Activated T-cell treated with anti-CD3 and anti-CD28 coated beads, Interleukin-2, amount 50 U/mL, for 24 hours (primary cell): ENCODE measurements around the gene NTRK3.
"Not testable (repeated sequence)": the region's sequence is repeated elsewhere in the genome, so short reads cannot be mapped to it uniquely, and the experiment has no call there.

Source experiments
- DNase-seq: peaks from one replicate; pipeline ENCODE4 v3.0.0-alpha.2; 2020
- H3K27ac Mint-ChIP-seq: 2 replicates; pipeline ENCODE4 v1.8.0; 2020; ENCODE audit warnings: mild to moderate bottlenecking, mixed read lengths
- H3K27me3 Mint-ChIP-seq: 2 replicates; pipeline ENCODE4 v1.8.0; 2020; ENCODE audit warnings: mixed read lengths
- H3K36me3 Mint-ChIP-seq: 2 replicates; pipeline ENCODE4 v1.8.0; 2020; ENCODE audit warnings: low read depth, mixed read lengths
- H3K4me1 Mint-ChIP-seq: 2 replicates; pipeline ENCODE4 v1.8.0; 2020; ENCODE audit warnings: low read depth, mixed read lengths
- H3K4me3 Mint-ChIP-seq: 2 replicates; pipeline ENCODE4 v1.8.0; 2020; ENCODE audit warnings: mild to moderate bottlenecking, moderate library complexity, mixed read lengths
- H3K9me3 Mint-ChIP-seq: 2 replicates; pipeline ENCODE4 v1.8.0; 2020; ENCODE audit warnings: mixed read lengths

NTRK3 gene

DNA sequence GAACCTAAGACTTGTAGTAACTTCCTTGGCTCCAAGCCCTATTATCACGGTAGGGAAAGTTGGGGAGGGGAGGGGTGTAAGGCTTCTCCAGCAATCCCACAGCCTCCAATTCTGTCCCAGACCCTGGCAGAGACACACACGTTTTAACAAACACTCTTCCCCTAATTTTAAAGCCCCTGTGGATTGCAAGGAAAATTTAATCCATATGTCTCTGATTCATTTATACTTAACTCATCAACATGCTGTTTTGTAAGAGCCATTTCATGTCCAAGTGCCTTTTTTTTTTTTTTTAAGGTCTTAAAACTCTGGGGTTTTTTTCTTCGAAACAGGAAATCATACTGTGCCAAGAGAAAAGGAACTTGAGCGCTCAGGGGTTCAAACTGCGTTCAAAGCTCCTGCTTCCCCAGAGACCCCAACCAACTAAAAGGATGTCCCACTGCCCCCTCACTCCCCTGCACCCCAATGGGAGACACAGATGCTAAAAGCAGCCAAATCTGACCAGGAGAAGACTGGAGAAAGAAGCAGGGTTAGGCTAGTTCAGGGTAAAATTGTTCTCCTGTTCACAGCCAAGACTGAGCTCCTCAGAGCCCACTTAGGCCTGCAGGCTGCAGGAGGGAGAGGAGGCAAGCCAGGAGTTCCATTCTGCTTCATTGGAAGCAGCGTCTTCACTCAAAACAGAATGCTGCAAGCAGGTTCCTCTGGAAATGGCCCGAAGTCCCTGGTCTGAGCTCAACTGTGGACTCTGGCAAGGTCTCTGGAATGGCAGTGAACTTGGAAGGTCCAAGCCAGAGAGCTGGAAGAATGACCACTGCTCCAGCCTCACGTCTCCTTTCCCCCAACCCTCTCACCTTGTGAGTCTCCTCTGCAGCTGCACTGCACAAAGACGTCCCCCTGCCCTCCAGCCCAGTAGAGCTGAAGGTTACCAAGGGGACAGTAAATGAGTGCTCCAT is 172.5 kb downstream of the NTRK3 start:
- H3K9me3 Mint-ChIP-seq, result no peaks in the 10 kb centered on the region
- H3K36me3 Mint-ChIP-seq, result no peaks in the 10 kb centered on the region
- DNase-seq, result no peak
- H3K4me3 Mint-ChIP-seq, result no peak overlapping the region
- peaks cover 2% of the 10 kb centered on the region for H3K27me3 Mint-ChIP-seq
- H3K27ac Mint-ChIP-seq, result no peak overlapping the region
- no peaks in the 10 kb centered on the region for H3K4me1 Mint-ChIP-seq

DNA sequence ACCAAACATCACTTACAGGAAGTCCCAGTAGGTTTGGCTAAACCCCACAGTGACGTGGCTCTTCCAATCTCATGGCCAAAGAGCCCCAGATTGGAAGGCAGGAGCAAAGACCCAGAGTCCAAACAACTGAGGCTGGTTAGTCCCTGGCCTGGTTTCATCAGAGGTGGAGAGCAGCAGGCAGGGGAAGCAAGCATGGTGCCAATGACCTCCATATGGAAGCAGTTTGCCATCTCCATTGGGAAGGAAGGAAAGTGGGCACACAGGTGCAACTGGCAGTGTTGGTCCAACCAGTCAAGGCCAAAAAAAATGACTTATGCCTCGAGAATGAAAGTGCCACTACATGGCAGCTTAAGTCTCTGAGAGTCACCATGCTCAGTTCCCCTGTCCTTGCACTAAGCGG is 175.9 kb downstream of the NTRK3 start:
- no peak overlapping the region for H3K4me3 Mint-ChIP-seq
- H3K36me3 Mint-ChIP-seq, result no peaks in the 10 kb centered on the region
- no peak overlapping the region for H3K27ac Mint-ChIP-seq
- H3K9me3 Mint-ChIP-seq, result no peaks in the 10 kb centered on the region
- no peak for DNase-seq
- no peaks in the 10 kb centered on the region for H3K4me1 Mint-ChIP-seq
- peaks cover 2% of the 10 kb centered on the region for H3K27me3 Mint-ChIP-seq

DNA sequence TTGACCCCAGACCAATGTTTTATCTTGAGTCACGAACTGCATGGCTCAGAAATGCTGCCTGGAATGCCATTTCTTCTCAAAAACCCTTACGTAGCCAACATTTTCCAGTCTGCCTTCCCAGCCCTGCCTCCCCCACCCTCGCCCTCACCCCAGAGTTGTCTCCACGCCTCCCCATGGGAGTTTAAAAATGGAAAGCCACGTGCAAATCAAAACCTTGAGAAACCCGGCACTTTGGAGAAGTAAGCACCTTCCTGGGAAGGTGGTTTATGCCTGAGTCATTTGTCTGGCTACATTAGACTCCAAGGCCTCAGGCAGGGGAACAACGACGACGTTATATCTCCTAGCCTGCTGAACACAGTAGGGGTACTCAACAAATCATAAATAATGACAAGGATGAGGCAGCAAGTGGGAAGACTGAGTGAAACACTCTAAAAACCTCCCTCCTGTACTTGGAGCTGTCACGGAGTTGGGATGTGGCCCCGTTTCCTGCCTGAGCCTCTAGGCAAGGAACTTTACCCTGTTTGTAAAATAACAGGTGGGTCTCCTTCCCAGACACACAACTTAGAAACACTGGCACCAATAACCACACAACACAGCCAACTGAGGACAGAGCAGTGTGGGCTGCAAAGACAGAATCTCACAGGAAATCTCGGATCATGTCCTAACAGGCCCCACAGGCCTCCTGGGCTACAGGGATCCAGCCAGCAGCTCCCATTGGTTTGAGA is 179.1 kb downstream of the NTRK3 start:
- Mint-ChIP-seq H3K36me3 (no peaks in the 10 kb centered on the region), H3K4me3 (no peak overlapping the region), H3K27me3 (no peaks in the 10 kb centered on the region), H3K27ac (no peak overlapping the region), H3K4me1 (no peaks in the 10 kb centered on the region), H3K9me3 (no peaks in the 10 kb centered on the region)
- no peak for DNase-seq

DNA sequence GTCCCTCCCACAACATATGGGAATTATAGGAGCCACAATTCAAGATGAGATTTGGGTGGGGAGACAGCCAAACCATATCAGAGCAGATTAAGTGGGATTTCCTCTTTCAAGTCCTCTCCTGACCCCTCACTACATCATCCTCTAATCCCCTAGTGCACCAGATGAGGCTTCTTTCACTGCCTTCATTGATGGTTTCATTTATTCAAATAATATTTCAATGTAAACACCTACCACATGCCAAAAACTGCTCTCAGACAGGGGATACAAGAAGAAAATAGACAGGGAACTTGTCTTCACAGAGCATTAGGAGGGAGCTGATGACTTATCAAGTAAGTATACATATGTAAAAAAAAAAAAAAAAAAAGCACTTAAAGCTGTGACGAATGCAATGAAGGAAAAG is 180.2 kb downstream of the NTRK3 start:
- Mint-ChIP-seq H3K4me3 (no peak overlapping the region), H3K9me3 (no peaks in the 10 kb centered on the region), H3K27ac (no peak overlapping the region), H3K4me1 (no peaks in the 10 kb centered on the region), H3K27me3 (no peaks in the 10 kb centered on the region), H3K36me3 (no peaks in the 10 kb centered on the region)
- no peak for DNase-seq

DNA sequence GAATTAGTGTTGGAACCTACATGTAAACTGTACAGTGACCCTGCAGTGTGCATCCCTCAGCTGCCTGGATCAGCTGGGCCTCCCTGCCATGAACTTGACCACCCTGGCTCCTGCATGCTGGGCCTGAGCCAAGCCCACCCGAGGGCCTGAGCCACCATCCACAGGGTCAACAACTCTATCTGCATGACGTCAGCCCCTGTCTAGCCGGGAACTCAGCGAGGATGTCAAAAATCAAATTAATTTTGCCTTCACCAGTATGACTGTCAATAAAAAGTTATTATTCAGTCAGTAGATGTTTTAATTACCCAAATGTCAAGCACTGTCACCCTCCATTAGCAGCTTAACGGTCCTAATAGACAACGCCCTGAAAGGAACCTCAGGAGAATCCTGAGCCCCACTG is 181.4 kb downstream of the NTRK3 start:
- no peaks in the 10 kb centered on the region for H3K9me3 Mint-ChIP-seq
- DNase-seq, result no peak
- H3K27me3 Mint-ChIP-seq, result no peaks in the 10 kb centered on the region
- no peaks in the 10 kb centered on the region for H3K36me3 Mint-ChIP-seq
- H3K4me1 Mint-ChIP-seq, result no peaks in the 10 kb centered on the region
- no peak overlapping the region for H3K4me3 Mint-ChIP-seq
- H3K27ac Mint-ChIP-seq, result no peak overlapping the region

DNA sequence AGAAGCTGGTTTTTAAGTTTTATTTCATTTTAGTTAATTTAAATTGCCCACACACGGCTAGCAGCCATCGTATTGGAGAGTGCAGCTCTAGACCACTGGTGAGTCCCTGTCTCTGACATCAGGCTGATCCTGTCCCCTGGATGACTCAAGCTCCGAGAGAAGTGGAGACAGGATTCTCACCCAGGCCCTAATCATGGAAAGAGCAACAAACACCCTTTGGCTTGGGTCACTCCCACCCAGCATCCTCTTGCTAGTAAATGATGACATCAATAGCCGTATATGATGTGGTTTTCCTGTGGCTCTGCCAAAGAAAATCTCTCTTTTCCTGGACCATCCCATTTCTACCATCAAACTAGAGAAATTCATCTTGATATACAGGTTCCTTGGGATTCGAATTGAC is 182.2 kb downstream of the NTRK3 start:
- Mint-ChIP-seq H3K4me3 (no peak overlapping the region), H3K36me3 (no peaks in the 10 kb centered on the region), H3K27ac (no peak overlapping the region), H3K4me1 (no peaks in the 10 kb centered on the region), H3K9me3 (no peaks in the 10 kb centered on the region), H3K27me3 (no peaks in the 10 kb centered on the region)
- DNase-seq, result no peak

DNA sequence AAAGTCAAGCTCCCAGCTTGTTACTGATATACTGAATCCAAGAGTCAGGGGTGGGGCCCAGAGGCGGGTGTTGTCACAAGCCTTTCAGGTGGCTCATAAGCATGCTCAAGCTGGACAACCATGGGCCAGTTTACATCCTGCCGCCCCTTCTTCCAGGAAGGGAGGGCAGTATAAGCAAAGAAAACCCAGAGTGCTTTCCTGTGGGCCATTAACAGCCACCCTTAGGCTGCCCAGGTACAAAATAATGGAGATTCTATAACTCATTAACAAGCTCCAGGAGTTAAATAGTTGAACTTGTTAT is 183.2 kb downstream of the NTRK3 start:
- H3K36me3 Mint-ChIP-seq, result no peaks in the 10 kb centered on the region
- no peaks in the 10 kb centered on the region for H3K9me3 Mint-ChIP-seq
- no peak for DNase-seq
- H3K4me3 Mint-ChIP-seq, result no peak overlapping the region
- H3K27ac Mint-ChIP-seq, result no peak overlapping the region
- no peaks in the 10 kb centered on the region for H3K27me3 Mint-ChIP-seq
- H3K4me1 Mint-ChIP-seq, result no peaks in the 10 kb centered on the region

DNA sequence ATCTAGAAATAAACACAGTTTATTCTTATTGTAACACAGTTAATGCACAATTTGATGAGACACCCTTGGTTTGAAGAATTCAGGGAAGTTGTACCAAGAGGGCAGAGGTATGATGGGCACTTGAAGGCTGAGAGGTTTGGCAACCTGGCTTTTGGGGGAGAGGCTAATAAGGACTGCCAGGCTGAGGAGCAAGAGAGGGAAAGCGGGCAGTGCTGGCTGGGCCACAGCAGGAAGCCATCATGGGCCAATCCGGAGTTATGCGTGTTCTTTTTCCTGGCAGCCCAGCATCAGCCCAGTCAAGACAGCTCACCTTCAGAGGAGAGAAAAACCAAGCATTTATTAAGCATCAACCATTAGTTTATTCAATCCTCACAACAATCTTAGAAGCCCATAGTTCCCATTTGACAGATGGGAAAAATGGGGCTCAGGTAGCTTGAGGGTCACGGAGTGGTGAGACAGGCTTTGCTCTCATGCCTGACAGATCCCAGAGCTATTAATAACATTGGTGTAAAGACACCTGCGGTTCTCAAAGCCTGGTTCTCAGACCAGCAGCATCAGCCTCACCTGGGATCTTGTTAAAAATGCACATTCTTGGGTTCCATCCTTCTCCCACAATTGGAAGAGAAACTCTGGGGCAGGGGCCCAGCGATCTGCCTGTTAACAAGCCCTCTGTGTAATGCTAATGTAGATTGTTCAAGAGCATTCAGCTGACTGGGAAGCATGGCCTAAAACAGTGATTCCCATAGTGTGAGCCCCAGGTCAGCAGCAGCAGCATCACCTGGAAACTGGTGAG is 183.7 kb downstream of the NTRK3 start:
- no peak overlapping the region for H3K27ac Mint-ChIP-seq
- H3K36me3 Mint-ChIP-seq, result no peaks in the 10 kb centered on the region
- H3K27me3 Mint-ChIP-seq, result no peaks in the 10 kb centered on the region
- DNase-seq, result no peak
- H3K4me3 Mint-ChIP-seq, result no peak overlapping the region
- no peaks in the 10 kb centered on the region for H3K9me3 Mint-ChIP-seq
- H3K4me1 Mint-ChIP-seq, result no peaks in the 10 kb centered on the region

DNA sequence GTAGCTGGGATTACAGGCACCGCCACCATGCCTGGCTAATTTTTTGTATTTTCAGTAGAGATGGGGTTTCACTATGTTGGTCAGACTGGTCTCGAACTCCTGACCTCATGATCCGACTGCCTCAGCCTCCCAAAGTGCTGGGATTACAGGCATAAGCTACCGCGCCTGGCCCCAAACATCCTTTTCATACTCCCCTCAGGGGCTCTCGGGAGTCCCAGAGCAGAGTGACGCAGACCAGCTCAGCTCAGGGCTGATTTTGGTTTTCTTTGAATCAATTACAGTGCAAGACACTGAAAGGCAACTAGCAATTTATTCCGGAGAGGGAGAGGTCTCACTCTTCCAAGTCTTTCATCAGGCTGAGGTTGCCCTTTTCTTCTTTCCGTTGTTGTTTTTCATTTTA is 184.4 kb downstream of the NTRK3 start:
- H3K27me3 Mint-ChIP-seq, DNase-seq, H3K9me3 Mint-ChIP-seq: not testable (repeated sequence)

DNA sequence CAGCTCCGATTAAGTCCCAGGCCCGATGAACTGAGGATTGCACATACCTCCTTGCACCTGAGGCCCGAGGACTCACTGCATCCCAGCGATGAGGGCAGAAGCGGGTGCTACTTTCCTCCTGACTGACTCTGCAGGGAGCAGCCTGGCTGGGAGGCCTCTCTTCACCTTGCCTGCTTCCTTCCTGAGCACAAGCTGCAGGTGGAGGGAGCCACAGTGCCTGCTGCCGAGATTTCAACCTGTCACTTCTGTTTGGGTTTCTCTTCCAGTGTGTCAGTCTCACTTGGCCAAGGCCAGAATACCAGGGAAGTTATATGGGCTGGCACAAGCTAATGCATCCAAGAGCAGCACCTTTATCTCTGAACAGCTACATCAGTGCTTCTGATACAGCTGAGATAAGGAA is 185.4 kb downstream of the NTRK3 start:
- no peak overlapping the region for H3K4me3 Mint-ChIP-seq
- H3K27me3 Mint-ChIP-seq, result no peaks in the 10 kb centered on the region
- no peak for DNase-seq
- H3K36me3 Mint-ChIP-seq, result no peaks in the 10 kb centered on the region
- H3K4me1 Mint-ChIP-seq, result no peaks in the 10 kb centered on the region
- no peak overlapping the region for H3K27ac Mint-ChIP-seq
- no peaks in the 10 kb centered on the region for H3K9me3 Mint-ChIP-seq

More for the DNA sequence above, 184.4 kb downstream of the NTRK3 start:
- not testable (repeated sequence) for H3K4me3 Mint-ChIP-seq, H3K36me3 Mint-ChIP-seq, H3K4me1 Mint-ChIP-seq, H3K27ac Mint-ChIP-seq

DNA sequence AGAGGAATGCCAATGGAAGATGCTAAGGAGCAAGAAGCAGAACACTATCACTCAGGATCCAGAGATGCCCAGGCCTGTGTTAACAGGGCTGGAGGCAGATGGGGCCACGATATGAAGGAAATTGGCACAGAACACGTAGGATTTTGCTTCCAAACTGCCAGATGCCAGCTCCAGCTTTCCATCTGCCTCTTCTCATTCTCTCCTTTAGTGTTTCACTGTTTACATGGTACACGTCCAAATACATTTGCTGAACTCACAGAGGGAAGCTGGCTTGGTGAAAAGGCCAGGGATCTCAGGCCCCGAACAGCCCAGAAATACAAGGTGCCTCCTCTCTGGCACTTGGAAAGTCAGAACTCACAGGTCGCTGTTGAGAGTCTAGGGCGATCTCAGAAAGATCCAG is 187.0 kb downstream of the NTRK3 start:
- Mint-ChIP-seq H3K36me3 (no peaks in the 10 kb centered on the region), H3K9me3 (no peaks in the 10 kb centered on the region), H3K27me3 (no peaks in the 10 kb centered on the region), H3K4me1 (no peaks in the 10 kb centered on the region), H3K4me3 (no peak overlapping the region), H3K27ac (no peak overlapping the region)
- DNase-seq, result no peak

DNA sequence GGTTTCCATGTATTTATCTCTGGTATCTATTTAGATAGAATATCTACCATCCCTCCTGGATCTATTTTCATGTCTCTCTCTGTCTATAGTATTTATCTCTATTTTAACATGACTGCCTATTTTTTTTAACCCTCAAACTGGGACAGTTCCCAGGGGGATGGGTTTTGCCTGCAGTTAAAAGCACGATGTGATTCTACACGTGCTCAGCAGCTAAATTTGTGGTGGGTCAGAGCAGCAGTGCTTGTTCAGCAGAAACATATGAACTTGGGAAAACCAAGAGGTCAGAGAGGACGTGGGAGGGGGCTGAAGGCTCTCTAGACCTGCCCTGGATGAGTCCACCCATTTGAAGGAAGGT is 189.2 kb downstream of the NTRK3 start:
- H3K36me3 Mint-ChIP-seq, result no peaks in the 10 kb centered on the region
- no peaks in the 10 kb centered on the region for H3K27me3 Mint-ChIP-seq
- H3K4me3 Mint-ChIP-seq, result no peak overlapping the region
- no peak for DNase-seq
- H3K9me3 Mint-ChIP-seq, result no peaks in the 10 kb centered on the region
- no peaks in the 10 kb centered on the region for H3K4me1 Mint-ChIP-seq
- no peak overlapping the region for H3K27ac Mint-ChIP-seq

DNA sequence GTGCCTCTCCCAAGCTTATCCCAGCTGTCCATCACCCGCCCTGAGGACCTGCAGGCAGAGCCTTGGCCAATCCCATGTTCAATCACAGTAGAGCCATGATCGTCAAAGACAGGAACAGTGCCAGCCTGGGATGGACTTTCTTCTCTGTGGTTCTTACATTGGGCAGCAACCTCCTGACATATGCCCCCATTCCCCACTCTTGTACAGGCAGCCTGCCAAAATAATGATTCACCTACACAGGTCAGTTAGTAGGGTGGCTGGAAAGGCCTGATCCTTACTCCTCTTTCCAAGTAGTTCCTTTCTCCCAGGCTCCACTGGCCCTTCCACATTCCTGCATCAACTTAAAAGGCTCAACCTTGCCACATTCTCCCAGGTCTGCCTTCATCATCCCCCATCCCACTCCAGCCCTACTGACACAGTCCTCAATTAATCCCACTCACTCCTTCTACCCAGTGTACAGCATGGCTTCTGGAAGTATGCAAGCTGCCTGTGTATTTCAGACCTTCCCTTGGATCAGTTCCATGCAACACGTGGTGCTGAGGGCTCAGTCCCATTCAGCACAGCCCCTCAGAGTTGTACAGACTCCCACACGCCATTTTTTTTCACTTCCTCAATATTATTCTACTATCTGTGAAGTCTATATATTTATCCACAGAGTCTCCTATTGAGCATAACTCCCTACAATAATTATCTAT is 189.8 kb downstream of the NTRK3 start:
- H3K9me3 Mint-ChIP-seq, result no peaks in the 10 kb centered on the region
- H3K27me3 Mint-ChIP-seq, result no peaks in the 10 kb centered on the region
- no peak for DNase-seq
- H3K4me1 Mint-ChIP-seq, result no peaks in the 10 kb centered on the region
- no peak overlapping the region for H3K27ac Mint-ChIP-seq
- H3K36me3 Mint-ChIP-seq, result no peaks in the 10 kb centered on the region
- H3K4me3 Mint-ChIP-seq, result no peak overlapping the region

DNA sequence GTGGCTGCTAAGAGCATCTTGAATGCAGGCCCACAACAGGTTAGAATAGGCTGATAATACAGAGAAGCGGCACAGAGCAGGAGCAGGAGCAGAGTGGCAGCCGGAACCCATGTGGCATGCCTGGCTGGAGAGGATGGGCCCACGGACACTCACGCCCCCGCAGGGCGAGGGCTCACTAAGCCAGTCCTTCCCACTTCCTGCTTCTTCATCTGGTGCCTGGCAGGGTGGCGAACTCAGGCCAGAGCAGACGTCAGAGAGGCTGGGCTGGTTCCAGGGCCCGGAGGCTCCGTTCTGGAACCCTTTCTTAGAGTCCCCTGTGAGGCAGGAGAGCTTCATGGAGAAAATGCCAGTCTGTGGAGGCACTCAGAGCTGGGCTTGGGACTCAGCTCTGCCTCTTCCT is 195.1 kb downstream of the NTRK3 start:
- Mint-ChIP-seq H3K27me3 (no peaks in the 10 kb centered on the region), H3K27ac (no peak overlapping the region), H3K36me3 (no peaks in the 10 kb centered on the region), H3K9me3 (no peaks in the 10 kb centered on the region), H3K4me3 (no peak overlapping the region), H3K4me1 (no peaks in the 10 kb centered on the region)
- no peak for DNase-seq
